Breast epithelium (tissue), 4 donors: ENCODE measurements around the gene FHIT. TPM values are rescaled to one million over a fixed set of nuclear protein-coding genes. Genes with fewer than 3 reads are reported as not detected.

Experiments
- DNase-seq, 2 donors: peaks; one replicate each; pipeline ENCODE4 v3.0.0-alpha.2; 2019; ENCODE audit warnings: low spot score in 2 of 2
- H3K27ac ChIP-seq, 2 donors: fragments of 200-600 bp; sonication (generic) in 1 of 2; one replicate each; pipeline ENCODE4 v1.5.1; 2016 to 2019; ENCODE audit warnings: mild to moderate bottlenecking in 1 of 2
- H3K27me3 ChIP-seq, 2 donors: fragments of 200-600 bp; sonication (generic) in 1 of 2; one replicate each; pipeline versions ENCODE4 v1.5.1 to v1.6.0; 2017 to 2019; ENCODE audit warnings: control low read depth in 1 of 2, mild to moderate bottlenecking in 1 of 2
- H3K36me3 ChIP-seq: fragments of 200-600 bp; one replicate; pipeline ENCODE4 v1.5.1; 2019
- H3K4me1 ChIP-seq, 2 donors: fragments of 200-600 bp; sonication (generic); one replicate each; pipeline ENCODE4 v1.5.1; 2016 to 2019; ENCODE audit warnings: control low read depth in 1 of 2
- H3K4me3 ChIP-seq, 3 donors: fragments of 200-600 bp; sonication (generic); 1 replicate in 2 of 3; 2 replicates in 1 of 3; pipeline ENCODE4 v1.5.1; 2016 to 2019; ENCODE audit warnings: mild to moderate bottlenecking in 3 of 3, moderate library complexity in 2 of 3
- H3K9me3 ChIP-seq, 2 donors: fragments of 200-600 bp; sonication (generic) in 1 of 2; one replicate each; pipeline ENCODE4 v1.5.1; 2016 to 2019; ENCODE audit warnings: control low read depth in 1 of 2
- CTCF ChIP-seq, 3 donors: fragments of 450-650 bp; IDR thresholded peaks; one replicate each; pipeline ENCODE4 v1.5.1; 2016 to 2017; ENCODE audit warnings: antibody characterized with exemption in 3 of 3, mild to moderate bottlenecking in 3 of 3, moderate library complexity in 3 of 3
- POLR2A ChIP-seq: fragments of 450-650 bp; IDR thresholded peaks from one replicate; pipeline ENCODE4 v1.6.1; 2016; ENCODE audit warnings: antibody characterized with exemption, mild to moderate bottlenecking, moderate library complexity
- POLR2AphosphoS5 ChIP-seq, 3 donors: sonication (generic); formaldehyde crosslinking; IDR thresholded peaks; one replicate each; pipeline ENCODE4 v1.6.1; 2017; ENCODE audit warnings: antibody characterized with exemption in 3 of 3
- intact Hi-C: fragments of 100-400 bp; cut with DNase I; formaldehyde crosslinking; loops from one replicate; pipeline ENCODE4 v1.15.1; 2023; ENCODE audit warnings: low total_unique reads
- total RNA-seq, 3 donors: library from RNA; depleted of rRNA; stranded (reverse); fragments of >200 nt; gene quantifications; one replicate each; pipeline ENCODE4 v1.1.0, GENCODE V29; 2016

The FHIT gene
- total RNA-seq, 3 donors from 2014 or later: 9.0 to 19.2 (median 17.7) TPM

- H3K4me3 ChIP-seq: no peak overlapping the region
- no peaks in the 10 kb centered on the region for H3K36me3 ChIP-seq
- H3K27ac ChIP-seq: no peak overlapping the region
- no peaks in the 10 kb centered on the region for H3K27me3 ChIP-seq
- H3K4me1 ChIP-seq: no peaks in the 10 kb centered on the region
- no peaks in the 10 kb centered on the region for H3K9me3 ChIP-seq
- TF ChIP-seq POLR2AphosphoS5 (IDR thresholded peaks at IDR 0.05) (no peak), POLR2A (no peak), CTCF (IDR thresholded peaks at IDR 0.05) (no peak)
- no peak for DNase-seq
- intact Hi-C loops: no loop called here
Measured at GRCh38 chr3:59927056-59927455, 1324.2 kb downstream of the FHIT start.

GRCh38 chr3:59925946-59926345 is 1325.3 kb downstream of the FHIT start:
- H3K4me3 ChIP-seq: no peak overlapping the region
- H3K36me3 ChIP-seq: no peaks in the 10 kb centered on the region
- DNase-seq: no peak
- H3K27ac ChIP-seq: no peak overlapping the region
- no peaks in the 10 kb centered on the region for H3K9me3 ChIP-seq
- no peak for TF ChIP-seq CTCF (IDR thresholded peaks at IDR 0.05)
- intact Hi-C loops: no loop called here
- no peaks in the 10 kb centered on the region for H3K27me3 ChIP-seq
- no peaks in the 10 kb centered on the region for H3K4me1 ChIP-seq

GRCh38 chr3:59922192-59922591 is 1329.1 kb downstream of the FHIT start:
- Histone ChIP-seq H3K4me3 (no peak overlapping the region), H3K36me3 (no peaks in the 10 kb centered on the region), H3K27me3 (no peaks in the 10 kb centered on the region), H3K4me1 (no peaks in the 10 kb centered on the region), H3K27ac (no peak overlapping the region), H3K9me3 (no peaks in the 10 kb centered on the region)
- intact Hi-C loops: no loop called here
- TF ChIP-seq POLR2A (no peak), POLR2AphosphoS5 (IDR thresholded peaks at IDR 0.05) (no peak), CTCF (IDR thresholded peaks at IDR 0.05) (no peak)
- no peak for DNase-seq

- Histone ChIP-seq H3K27ac (no peak overlapping the region), H3K4me3 (no peak overlapping the region), H3K4me1 (no peaks in the 10 kb centered on the region), H3K36me3 (no peaks in the 10 kb centered on the region), H3K27me3 (no peaks in the 10 kb centered on the region), H3K9me3 (no peaks in the 10 kb centered on the region)
- intact Hi-C loops: no loop called here
- TF ChIP-seq POLR2AphosphoS5 (IDR thresholded peaks at IDR 0.05) (no peak), POLR2A (no peak), CTCF (IDR thresholded peaks at IDR 0.05) (no peak)
- no peak for DNase-seq
Measured at GRCh38 chr3:59920822-59921221, 1330.4 kb downstream of the FHIT start.

- no peak for TF ChIP-seq POLR2A
- TF ChIP-seq CTCF (IDR thresholded peaks at IDR 0.05): no peak
- no peak for TF ChIP-seq POLR2AphosphoS5 (IDR thresholded peaks at IDR 0.05)
- intact Hi-C loops: no loop called here
- Histone ChIP-seq H3K27me3 (no peaks in the 10 kb centered on the region), H3K36me3 (no peaks in the 10 kb centered on the region), H3K27ac (no peak overlapping the region), H3K4me1 (no peaks in the 10 kb centered on the region), H3K9me3 (no peaks in the 10 kb centered on the region), H3K4me3 (no peak overlapping the region)
- DNase-seq: no peak
Measured at GRCh38 chr3:59919586-59919985, 1331.7 kb downstream of the FHIT start.
